NCI-H460 (cell line): ENCODE results near the gene KCNH3. TPM values are rescaled to one million over a fixed set of nuclear protein-coding genes. Genes with fewer than 3 reads are reported as not detected.
"Not testable (repeated sequence)": the region's sequence is repeated elsewhere in the genome, so short reads cannot be mapped to it uniquely, and the experiment has no call there.

Experiments used
- DNase-seq: peaks from one replicate; pipeline ENCODE4 v3.0.0-alpha.2; 2016; ENCODE audit warnings: low read depth; ENCODE audit errors: extremely low read depth
- total RNA-seq: library from RNA; depleted of rRNA; stranded (reverse); fragments of >200 nt; shearing (Covaris generic); gene quantifications from 2 replicates; pipeline ENCODE4 v1.2.3, GENCODE V29; 2014

The KCNH3 gene
- total RNA-seq, 1 experiment from 2014 or later: 0.32 TPM

- DNase-seq: no peak
Observed at GRCh38 chr12:49524660-49525324, 14.0 kb upstream of the KCNH3 start.

DNA sequence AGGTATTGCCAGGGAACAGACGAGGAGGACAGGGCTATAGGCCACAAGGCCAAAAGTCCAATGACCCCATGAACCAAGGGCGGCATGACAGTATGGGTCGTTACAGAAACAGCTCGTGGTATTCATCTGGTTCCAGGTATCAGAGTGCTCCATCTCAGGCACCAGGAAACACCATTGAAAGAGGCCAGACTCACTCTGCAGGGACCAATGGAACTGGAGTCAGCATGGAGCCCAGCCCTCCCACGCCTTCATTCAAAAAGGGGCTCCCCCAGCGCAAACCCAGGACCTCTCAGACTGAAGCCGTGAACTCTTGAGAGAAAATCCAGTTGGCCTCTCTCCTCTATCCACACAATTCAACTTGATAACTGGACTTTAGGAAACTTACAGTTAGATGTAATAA lies 12.9 kb upstream of the KCNH3 start:
- DNase-seq: no peak

DNA sequence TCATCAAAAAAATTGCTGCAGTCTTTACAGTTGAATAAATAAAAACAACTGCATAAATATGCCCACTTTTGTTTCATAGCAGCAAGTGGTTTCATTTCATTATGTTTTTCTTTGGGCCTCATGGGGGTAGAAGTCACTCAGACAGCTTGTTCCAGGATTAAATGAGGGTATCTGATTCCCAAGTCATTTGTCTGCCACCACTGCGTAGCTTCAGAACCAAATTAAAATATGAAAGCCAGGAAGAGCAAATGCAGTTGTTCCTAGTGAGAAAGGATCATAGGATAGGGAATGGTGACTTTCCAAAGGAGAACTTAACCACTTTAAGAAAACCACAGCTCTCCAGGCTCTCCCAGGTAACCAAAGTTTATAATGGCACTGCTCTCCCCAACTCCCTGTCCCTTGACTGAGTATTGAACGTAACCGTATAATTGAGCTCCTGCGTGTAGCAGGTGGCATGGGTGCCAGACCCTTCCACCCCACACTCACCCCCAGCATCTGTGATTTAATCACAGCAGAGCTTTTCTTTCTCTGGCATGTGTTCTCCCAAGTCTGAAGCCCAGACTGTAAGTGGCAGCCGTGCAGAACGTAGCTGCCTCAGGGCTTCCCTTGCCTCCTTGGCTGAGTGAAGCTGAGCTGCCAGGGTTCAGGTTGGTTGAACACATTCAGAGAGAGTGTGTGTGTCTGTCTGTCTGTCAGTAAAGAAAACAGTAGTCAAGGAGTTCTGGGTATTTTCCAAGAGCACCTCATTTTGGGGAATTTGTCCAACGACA lies 11.3 kb upstream of the KCNH3 start:
- no peak for DNase-seq

DNA sequence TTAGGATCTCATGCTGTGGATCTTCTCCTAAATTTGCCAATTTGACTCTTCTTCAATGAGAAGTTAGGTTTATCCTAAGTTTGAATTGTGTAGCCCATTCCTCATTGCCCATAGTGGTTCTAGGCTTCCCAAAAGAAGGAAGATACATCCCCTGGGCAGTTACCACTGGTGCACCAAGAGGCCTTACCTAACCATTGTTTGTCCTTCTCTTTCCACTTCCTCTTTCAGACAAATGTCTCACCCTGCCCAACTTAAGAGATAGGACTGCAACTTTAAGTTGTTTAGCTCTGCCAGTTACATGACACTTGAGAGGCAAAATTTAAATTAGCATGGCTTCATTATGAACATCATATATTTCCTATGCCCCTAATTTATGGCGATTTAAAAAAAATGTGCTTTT lies 9.4 kb upstream of the KCNH3 start:
- DNase-seq: no peak

DNA sequence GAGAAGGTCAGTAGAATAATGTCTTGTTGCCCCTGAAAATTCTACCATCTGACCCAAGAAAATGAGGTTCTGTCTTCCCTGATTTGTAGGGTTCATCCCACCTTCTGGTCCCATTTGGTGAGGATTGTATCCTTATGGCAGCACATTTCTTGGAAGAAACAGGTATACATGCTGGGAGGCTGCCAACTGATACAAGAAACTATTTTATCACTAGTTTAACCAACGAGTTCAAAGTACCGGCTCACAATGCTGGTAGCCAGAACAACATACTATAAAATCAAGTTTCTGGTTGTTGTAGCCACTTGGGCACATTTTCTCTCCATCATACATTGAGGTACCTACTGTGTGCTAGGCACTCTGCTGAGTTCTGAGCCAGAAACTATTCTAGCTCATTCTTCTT lies 7.1 kb upstream of the KCNH3 start:
- DNase-seq: no peak

DNA sequence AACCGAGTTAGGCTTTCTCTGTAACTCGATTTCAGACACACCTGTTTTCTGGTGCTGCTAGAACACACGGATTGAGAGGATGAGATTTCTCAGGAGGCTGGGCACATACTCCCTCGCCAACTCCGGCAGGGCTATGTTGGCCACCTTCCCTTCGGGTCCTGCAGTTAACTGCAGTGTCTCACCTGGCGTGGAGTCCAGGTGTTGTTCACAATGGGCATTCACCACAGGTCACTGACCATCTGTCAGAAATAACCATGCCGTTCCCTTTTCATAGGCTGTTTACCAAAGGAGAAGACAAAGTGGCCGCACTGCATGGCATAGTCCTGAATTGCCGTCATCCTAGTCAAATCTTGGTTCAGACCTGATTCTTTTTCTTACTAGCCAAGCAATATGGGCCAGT lies 5.5 kb upstream of the KCNH3 start:
- no peak for DNase-seq

GRCh38 chr12:49534122-49534521 lies 4.7 kb upstream of the KCNH3 start:
- DNase-seq: not testable (repeated sequence)

DNA sequence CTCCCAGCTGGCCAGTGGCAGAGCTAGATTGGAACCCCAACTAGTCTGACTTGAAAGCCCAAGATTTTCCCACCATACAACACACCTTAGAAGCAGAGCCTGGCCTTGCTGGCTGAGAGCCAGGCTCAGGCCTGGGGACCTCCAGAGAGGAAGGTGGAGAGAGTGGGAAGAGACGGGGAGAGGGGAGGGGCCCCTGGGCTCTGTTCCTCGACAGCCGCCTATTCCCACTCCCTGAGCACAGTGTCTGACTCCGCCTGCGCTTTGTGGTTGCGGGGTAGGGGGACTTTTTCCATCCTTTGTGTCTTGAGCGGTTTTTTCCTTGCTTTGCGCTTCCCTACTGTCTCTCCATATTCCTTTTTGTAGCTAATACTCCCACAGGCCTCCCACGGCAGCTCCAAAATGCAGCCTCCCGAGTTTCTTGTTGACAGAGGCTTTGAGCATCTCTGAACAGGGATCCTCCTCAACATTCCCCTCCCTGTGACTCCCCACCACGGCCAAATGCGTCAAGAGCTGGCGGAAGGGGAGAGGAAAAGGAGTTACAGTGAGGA lies 4.0 kb upstream of the KCNH3 start:
- no peak for DNase-seq

DNA sequence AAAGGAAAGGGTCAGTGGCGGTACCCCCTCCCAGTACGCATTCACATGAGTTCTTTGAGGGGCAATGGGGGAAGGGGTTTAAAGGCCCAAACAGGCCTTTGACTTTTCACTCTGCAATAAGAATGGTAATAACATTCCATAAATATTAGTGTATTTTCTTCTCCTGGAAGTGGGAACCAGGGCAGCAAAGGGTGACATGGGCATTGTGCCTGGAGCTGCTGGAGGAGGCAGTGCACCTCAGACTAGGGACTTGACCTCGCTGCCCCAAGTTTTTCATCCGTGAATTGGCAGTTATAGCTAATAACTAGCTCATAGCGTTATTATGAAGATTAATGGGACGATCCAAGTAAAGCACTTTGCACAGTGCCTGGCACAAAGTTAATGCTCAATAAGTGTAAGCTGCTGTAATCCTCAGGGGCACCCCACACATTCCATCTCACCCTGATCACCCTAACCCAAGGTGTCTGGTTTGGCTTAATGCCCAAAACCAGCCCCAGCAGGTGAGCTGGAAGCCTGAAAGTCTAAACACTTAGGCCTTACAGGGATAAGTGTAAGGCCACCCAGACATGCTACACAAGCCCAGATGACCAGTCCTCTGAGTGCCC lies 2.8 kb upstream of the KCNH3 start:
- no peak for DNase-seq

DNA sequence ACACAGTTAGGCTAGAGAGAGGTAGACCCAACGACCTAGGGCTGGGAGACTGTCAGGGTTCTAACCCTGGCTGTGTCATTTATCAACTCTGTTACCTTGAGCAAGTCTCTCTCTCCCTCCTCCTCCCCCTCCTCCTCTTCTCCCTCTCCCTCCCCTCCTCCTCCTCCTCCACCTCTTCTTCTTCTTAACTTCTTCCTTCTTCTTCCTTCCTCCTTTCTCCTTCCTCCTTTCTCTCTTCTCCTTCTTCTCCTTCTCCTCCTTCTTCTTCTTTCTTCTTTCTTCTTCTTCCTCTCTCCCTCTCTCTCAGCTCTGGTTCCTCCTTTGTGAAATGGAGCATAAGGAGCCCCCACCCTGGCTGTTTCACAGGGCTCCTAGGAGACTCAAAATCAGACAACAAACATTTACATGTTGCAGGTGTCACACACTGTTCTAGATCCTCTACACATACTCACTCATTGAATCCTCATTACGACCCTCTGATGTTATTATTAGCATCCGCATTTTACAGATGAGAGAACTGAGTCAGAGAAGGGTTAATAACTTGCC lies 2.2 kb upstream of the KCNH3 start:
- no peak for DNase-seq

DNA sequence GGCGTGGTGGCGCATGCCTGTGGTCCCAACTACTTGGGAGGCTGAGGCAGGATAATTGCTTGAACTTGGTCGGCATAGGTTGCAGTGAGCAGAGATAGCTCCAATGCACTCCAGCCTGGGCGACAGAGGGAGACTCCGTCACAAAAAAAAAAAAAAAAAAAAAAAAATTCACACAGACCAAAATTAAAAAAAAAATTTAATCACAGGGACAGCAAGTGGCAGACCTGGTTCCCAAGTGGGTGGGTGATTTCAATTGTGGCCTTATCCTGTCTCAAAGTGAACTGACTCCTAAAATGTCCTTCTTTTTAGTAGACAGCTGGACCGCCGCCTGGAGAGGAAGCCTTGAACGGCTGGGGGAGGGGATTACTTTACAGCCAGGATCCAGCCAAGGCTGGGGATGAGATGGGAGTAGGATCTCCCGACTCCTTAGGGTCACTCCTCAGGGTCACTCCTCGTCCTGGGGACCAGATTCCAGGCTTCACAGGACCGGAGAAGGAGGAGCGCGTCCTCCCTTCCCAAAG lies 1.5 kb upstream of the KCNH3 start:
- DNase-seq: no peak

- no peak for DNase-seq
Observed at GRCh38 chr12:49537752-49538509, 899 bp upstream of the KCNH3 start.

GRCh38 chr12:49539406-49540228 lies 787 bp downstream of the KCNH3 start:
- no peak for DNase-seq

- DNase-seq: no peak
Observed at GRCh38 chr12:49540229-49541139, 1.7 kb downstream of the KCNH3 start.

DNA sequence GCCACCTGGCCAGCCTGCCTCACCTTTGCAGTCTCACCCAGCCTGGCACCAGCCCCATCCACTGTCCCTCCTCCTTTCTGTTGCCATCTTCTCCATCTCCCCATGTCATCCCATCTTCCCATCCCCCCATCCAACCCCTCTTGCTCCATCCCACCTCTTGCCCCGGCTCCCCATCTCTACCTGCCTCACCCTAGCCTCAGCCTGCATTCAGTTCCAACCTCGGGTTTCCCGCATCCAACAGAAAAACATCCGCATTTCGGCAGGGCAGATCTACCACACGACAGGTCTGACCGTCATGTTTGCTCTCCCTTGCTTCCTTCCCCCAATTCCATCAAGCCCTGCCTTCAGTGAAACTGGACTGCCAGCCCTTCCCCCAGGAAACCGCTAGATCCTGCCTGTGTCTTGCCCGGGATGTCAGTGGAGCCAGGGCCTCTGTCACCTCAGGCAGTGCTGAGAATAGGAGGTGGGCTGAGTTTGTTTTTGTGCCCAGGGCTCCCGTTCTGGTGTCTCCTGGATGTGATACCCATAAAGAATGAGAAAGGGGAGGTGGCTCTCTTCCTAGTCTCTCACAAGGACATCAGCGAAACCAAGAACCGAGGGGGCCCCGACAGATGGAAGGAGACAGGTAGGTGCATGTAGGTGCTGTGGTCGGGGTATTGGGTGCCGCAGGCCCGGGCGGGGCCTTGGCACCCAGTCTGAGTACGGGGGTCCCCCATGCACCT lies 2.5 kb downstream of the KCNH3 start:
- no peak for DNase-seq

DNA sequence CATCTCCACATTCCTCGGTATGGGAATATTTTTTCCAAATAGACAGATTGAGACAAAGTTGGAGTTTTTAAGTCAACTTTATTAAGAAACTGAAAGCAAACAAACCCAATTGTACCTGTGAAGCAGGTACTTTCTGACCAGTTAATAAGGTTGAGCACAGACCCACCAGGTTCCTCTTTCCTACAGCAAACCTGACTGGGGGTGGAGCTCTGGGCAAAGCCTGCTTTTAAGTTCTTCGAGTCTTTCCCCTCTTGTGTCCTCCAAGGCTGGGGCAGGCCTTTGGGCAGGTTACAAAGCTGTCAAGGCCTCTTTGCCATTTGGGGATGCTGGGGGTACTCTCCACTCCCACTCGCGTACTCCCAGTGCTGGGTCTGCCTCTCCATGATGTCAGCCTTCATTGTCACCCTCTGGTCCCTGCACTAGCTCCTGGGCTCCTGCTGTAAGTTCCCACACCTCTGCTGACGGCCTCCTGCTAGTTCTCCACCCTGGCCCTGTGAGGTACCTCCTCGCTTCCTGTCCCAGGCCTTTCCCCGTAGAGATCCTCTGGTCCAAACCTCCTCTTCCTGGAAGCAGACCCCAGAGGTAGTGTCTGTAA lies 3.2 kb downstream of the KCNH3 start:
- no peak for DNase-seq

DNA sequence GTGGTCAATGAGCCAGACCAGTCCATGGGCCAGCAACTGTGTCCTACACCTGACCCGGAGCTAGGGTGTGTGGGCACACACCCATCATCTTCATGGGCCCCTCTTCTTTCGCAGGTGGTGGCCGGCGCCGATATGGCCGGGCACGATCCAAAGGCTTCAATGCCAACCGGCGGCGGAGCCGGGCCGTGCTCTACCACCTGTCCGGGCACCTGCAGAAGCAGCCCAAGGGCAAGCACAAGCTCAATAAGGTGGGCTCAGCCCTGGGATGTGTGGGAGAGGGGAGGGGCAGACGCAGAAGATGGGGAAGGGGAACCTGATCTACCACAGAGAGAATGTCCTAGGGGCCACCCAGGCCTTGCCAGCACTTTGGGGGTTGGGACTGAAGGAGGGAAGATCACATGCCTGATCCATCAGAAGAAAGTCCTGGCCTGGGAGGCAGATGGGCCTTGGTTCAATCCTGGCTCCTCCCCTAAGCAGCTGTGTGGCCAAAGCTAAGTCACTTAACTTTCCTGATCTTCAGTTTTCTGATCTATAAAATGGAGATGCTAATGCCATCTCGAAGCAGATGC lies 3.8 kb downstream of the KCNH3 start:
- DNase-seq: no peak
